GM21619 (cell line): ENCODE data around the gene KIRREL3.

Experiments
- ATAC-seq: cut with Tn5 transposase; IDR thresholded peaks from one replicate; pipeline ENCODE4 v1.9.1; 2021; ENCODE audit not compliant: unreplicated experiment

KIRREL3 gene

DNA sequence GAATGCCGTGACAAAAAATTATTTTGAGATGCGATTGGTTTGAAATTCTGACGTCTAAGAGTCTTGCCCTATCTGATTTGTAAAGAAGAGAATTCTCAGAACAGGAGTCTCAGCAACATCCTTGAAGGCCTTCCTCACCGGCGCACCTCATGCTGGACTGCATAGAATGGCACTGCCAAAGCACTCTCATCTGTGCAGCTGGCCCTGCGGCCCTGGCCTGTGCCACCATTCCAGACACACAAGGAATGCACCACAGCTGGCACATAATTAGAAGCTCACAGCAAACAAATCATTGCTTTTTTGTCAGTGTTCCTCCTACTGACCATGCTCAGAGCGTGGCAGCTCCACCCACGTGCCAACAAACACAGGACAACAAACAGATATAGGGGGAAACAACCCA is 166.0 kb downstream of the KIRREL3 start:
- ATAC-seq, result no peak

- ATAC-seq, result no peak
Observed at GRCh38 chr11:126834149-126834548, 166.4 kb downstream of the KIRREL3 start.

GRCh38 chr11:126833065-126833464 is 167.5 kb downstream of the KIRREL3 start:
- ATAC-seq, result no peak

GRCh38 chr11:126832387-126832786 is 168.2 kb downstream of the KIRREL3 start:
- no peak for ATAC-seq

- ATAC-seq, result no peak
Observed at GRCh38 chr11:126830216-126830806, 170.3 kb downstream of the KIRREL3 start.

DNA sequence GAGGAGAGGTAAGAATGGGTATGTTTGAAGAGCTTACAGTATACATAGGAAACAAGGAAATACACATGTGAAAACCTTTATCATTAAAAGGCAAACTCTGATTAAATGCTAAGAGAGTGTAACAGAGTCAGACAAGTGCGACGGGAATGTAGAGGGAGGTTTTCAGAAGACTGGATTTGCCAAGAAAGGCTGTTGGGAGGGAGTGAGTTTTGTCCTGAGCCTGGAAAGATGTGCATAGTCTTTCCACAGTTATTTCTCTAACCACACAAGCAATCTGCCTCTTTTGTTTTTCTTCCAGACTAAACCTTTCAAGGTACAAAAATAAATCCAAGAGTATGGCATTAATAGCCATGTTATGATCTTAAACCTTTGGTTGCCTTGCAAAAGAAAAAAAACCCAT is 170.9 kb downstream of the KIRREL3 start:
- ATAC-seq, result no peak

DNA sequence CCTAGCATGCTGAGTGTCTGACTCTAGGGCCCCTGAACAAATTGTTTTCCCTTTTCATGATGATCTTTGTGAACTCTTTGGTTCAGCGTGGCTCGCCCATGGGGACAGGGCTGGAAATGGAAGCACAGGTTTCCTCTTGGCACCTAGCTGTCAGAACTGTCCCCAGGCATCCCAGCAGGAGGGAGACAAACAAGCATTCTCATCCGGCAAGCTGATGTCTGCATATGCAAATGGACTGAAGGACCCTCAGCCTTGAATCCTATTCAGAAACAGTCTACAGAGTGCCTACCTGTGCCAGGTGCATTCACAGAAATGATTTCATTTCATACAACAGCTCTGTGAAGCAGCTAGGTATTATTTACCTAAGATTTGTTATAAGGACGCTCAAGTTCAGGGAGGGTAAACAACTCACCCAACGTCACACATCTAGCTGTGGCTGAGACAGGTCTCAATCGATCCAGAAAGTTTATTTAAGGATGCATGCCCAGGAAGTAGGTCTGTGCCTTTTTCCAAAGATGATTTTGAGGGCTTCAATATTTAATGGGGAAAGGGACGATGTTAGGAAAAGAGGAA is 176.4 kb downstream of the KIRREL3 start:
- no peak for ATAC-seq

- ATAC-seq, result no peak
Observed at GRCh38 chr11:126823274-126823673, 177.3 kb downstream of the KIRREL3 start.

GRCh38 chr11:126821827-126822226 is 178.7 kb downstream of the KIRREL3 start:
- no peak for ATAC-seq

DNA sequence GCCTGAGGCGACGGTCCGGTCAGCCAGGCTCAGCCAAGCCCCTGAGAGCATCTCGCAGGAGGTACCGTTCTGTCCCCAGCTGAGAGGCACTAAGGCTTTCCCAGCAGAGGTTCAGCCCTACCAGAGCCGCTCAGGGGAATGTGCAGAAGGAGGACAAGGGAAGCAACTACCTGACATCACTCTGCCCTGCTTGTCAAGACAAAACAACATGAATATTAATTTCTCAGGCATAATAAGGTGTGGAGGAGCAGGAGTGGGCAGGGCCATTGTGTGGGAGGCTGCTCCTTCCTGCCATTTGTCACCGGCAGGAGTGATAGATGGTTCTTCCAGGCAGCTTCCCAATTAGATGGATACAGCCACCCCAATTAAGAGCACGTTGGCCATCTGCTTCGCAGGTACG is 181.4 kb downstream of the KIRREL3 start:
- no peak for ATAC-seq

DNA sequence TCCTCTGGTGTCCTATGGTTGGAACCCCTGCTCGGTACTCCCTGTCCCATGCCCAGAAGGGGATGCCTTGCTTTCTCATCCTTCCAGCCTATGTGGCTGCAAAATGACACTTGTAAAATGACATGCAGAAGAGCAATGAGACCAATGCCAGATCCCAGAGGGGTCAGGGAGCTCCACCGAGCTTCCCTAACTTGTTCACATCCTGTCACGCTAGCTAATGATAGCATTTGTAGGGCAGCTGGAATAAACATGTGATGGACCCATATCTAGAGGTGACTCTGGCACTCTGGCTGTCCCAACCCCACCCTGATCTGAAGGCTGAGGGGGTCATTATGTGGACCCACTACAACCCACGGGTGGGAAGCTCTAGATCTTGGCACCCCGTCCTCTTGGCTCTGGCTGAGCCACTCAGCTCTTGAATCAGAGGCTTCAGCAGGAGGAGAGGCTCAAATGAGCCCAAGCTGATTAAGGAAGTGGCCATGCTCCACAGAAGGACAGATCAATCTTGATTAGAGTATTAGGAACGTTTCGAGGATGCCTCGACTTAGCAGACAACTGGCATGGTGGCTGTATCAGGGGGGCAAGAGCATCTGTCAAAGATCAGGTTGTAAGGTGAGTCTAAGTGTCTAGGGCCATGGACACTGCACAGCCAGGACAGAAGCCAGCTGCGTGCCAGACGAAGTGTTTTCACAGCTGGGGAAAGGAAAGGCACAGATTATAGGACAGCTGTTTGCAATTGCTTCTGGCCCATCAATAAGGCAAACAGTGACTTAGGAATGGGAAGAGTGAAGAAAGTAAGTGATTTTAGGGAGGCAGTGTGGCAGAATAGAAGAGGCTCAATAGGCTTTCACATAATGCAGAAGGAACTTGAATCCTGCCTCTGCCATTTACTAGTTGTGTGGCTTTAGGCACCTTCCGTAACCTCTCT is 182.8 kb downstream of the KIRREL3 start:
- no peak for ATAC-seq

- no peak for ATAC-seq
Observed at GRCh38 chr11:126817096-126817495, 183.5 kb downstream of the KIRREL3 start.

- ATAC-seq, result no peak
Observed at GRCh38 chr11:126816645-126817044, 183.9 kb downstream of the KIRREL3 start.

- ATAC-seq, result no peak
Observed at GRCh38 chr11:126815111-126815510, 185.5 kb downstream of the KIRREL3 start.

GRCh38 chr11:126810776-126811175 is 189.8 kb downstream of the KIRREL3 start:
- ATAC-seq, result no peak

- ATAC-seq, result no peak
Observed at GRCh38 chr11:126809514-126810289, 190.9 kb downstream of the KIRREL3 start.

- no peak for ATAC-seq
Observed at GRCh38 chr11:126808836-126809235, 191.7 kb downstream of the KIRREL3 start.

DNA sequence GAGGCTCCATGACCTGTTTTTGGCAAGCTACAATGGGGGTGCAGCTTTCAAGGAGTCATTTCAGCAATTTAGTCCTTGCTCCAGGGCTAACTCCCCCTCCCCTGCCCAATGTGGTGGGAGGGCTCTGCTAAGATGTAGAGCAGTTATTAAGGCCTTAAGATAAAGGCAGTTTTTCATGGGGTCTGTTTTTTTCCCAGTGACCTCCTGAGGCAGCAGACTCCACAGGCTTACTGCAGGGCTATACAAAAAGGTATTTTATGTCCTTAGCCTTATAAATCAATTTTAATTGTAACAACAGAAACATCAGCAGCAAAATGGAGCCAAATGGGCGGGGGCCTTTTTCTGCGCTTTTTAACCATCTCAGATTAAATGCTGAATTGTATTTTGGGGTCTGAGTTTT is 192.3 kb downstream of the KIRREL3 start:
- no peak for ATAC-seq

- no peak for ATAC-seq
Observed at GRCh38 chr11:126805870-126806269, 194.7 kb downstream of the KIRREL3 start.

DNA sequence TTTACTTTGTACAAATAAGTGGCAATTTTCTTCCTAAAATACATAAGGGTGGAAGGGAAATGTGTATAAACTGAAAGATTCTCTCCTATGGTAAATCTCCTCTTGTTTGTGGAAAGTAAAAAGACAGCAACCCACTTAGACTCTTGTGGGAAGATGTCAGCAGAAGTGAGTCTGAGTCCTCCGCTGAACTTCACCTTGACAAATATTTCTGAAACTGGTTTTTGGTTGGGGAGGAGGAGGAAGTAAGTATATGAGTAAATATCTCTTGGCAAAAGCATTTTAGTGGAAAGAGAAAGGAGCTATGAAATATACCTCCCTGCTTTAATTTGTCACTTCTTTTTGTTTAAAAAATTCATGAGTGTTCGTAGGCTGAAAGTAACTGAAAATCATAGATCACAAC is 196.2 kb downstream of the KIRREL3 start:
- no peak for ATAC-seq

GRCh38 chr11:126800009-126800408 is 200.6 kb downstream of the KIRREL3 start:
- no peak for ATAC-seq
